ENCODE results near the gene GNG2. TPM values are rescaled to one million over a fixed set of nuclear protein-coding genes. Genes with fewer than 3 reads are reported as not detected.

The GNG2 gene
- total RNA-seq, 3 donors from 2014 or later: 12.1 to 106 (median 15.1) TPM

GRCh38 chr14:51967521-51967920 lies 107.1 kb downstream of the GNG2 start:
- H3K4me1 ChIP-seq: no peaks in the 10 kb centered on the region
- no peak overlapping the region for H3K27ac ChIP-seq
- H3K36me3 ChIP-seq: no peaks in the 10 kb centered on the region
- intact Hi-C loops (cut with DNase I; ENCODE audit: low total_unique reads): no loop called here
- no peak for DNase-seq (ENCODE audit: low spot score in 2 of 2)
- H3K27me3 ChIP-seq: no peaks in the 10 kb centered on the region
- H3K4me3 ChIP-seq: no peak overlapping the region
- no peak for TF ChIP-seq POLR2AphosphoS5 (IDR thresholded peaks at IDR 0.05)
- TF ChIP-seq POLR2A (IDR thresholded peaks at IDR 0.05): no peak
- no peak for TF ChIP-seq CTCF (IDR thresholded peaks at IDR 0.05)
- no peaks in the 10 kb centered on the region for H3K9me3 ChIP-seq

GRCh38 chr14:51969852-51970540 lies 109.6 kb downstream of the GNG2 start:
- DNase-seq (ENCODE audit: low spot score in 2 of 2): no peak
- no peaks in the 10 kb centered on the region for H3K27me3 ChIP-seq
- intact Hi-C loops (cut with DNase I; ENCODE audit: low total_unique reads): no loop called here
- no peaks in the 10 kb centered on the region for H3K4me1 ChIP-seq
- no peaks in the 10 kb centered on the region for H3K36me3 ChIP-seq
- TF ChIP-seq POLR2A (IDR thresholded peaks at IDR 0.05) (no peak), POLR2AphosphoS5 (IDR thresholded peaks at IDR 0.05) (no peak), CTCF (IDR thresholded peaks at IDR 0.05) (no peak)
- no peak overlapping the region for H3K4me3 ChIP-seq
- no peak overlapping the region for H3K27ac ChIP-seq
- no peaks in the 10 kb centered on the region for H3K9me3 ChIP-seq

GRCh38 chr14:51972566-51972965 lies 112.2 kb downstream of the GNG2 start:
- Histone ChIP-seq H3K27me3 (no peaks in the 10 kb centered on the region), H3K27ac (no peak overlapping the region)
- intact Hi-C loops (cut with DNase I; ENCODE audit: low total_unique reads): no loop called here

GRCh38 chr14:51977075-51977474 lies 116.7 kb downstream of the GNG2 start:
- Histone ChIP-seq H3K4me3 (no peak overlapping the region), H3K4me1 (no peaks in the 10 kb centered on the region), H3K27ac (no peak overlapping the region), H3K36me3 (no peaks in the 10 kb centered on the region), H3K27me3 (no peaks in the 10 kb centered on the region), H3K9me3 (no peaks in the 10 kb centered on the region)
- no peak for DNase-seq (ENCODE audit: low spot score in 2 of 2)
- TF ChIP-seq CTCF (IDR thresholded peaks at IDR 0.05) (no peak), POLR2A (IDR thresholded peaks at IDR 0.05) (no peak), POLR2AphosphoS5 (IDR thresholded peaks at IDR 0.05) (no peak)
- intact Hi-C loops (cut with DNase I; ENCODE audit: low total_unique reads): loop anchor here (2.0 kb wide), 1 partner anchor 60 kb away; no protein-coding TSS in a partner anchor

More at GRCh38 chr14:51972566-51972965, 112.2 kb downstream of the GNG2 start:
- Histone ChIP-seq H3K36me3 (no peaks in the 10 kb centered on the region), H3K9me3 (no peaks in the 10 kb centered on the region), H3K4me1 (no peaks in the 10 kb centered on the region), H3K4me3 (no peak overlapping the region)
- DNase-seq (ENCODE audit: low spot score in 2 of 2): no peak
- TF ChIP-seq CTCF (IDR thresholded peaks at IDR 0.05): no peak
- TF ChIP-seq POLR2AphosphoS5 (IDR thresholded peaks at IDR 0.05): no peak
- no peak for TF ChIP-seq POLR2A (IDR thresholded peaks at IDR 0.05)

GRCh38 chr14:51978681-51979085 lies 118.3 kb downstream of the GNG2 start:
- no peaks in the 10 kb centered on the region for H3K27me3 ChIP-seq
- intact Hi-C loops (cut with DNase I; ENCODE audit: low total_unique reads): no loop called here
- TF ChIP-seq CTCF (IDR thresholded peaks at IDR 0.05) (no peak), POLR2AphosphoS5 (IDR thresholded peaks at IDR 0.05) (no peak), POLR2A (IDR thresholded peaks at IDR 0.05) (no peak)
- H3K27ac ChIP-seq: no peak overlapping the region
- H3K36me3 ChIP-seq: no peaks in the 10 kb centered on the region
- H3K4me3 ChIP-seq: no peak overlapping the region
- DNase-seq (ENCODE audit: low spot score in 2 of 2): no peak
- no peaks in the 10 kb centered on the region for H3K4me1 ChIP-seq
- no peaks in the 10 kb centered on the region for H3K9me3 ChIP-seq
